ENCODE results near the gene MGAT4B. TPM values are rescaled to one million over a fixed set of nuclear protein-coding genes. Genes with fewer than 3 reads are reported as not detected.

The MGAT4B gene
- polyA plus RNA-seq, 3 donors, result 12.4 to 151 (median 14.3) TPM

GRCh38 chr5:179840766-179841165 lies 34.1 kb upstream of the MGAT4B start:
- Mint-ChIP-seq H3K27ac (peak overlapping the region in 1 of 7 donors; percentile 58), H3K4me1 (peaks cover 22% of the 10 kb centered on the region), H3K36me3 (peaks cover 29 to 44% of the 10 kb centered on the region in 2 donors), H3K4me3 (no peak overlapping the region), H3K27me3 (ENCODE audit: low read depth in 3 of 3) (peaks cover 0 to 2% (median 0%) of the 10 kb centered on the region in 3 donors), H3K9me3 (peaks cover 3 to 9% (median 5%) of the 10 kb centered on the region in 7 donors)
- no peak overlapping the region for H3K9ac ChIP-seq (ENCODE audit: insufficient read depth, low read length, poor library complexity, severe bottlenecking)
- peaks cover 0 to 9% of the 10 kb centered on the region in 2 donors for H3K4me1 ChIP-seq (ENCODE audit: control insufficient read depth in 1 of 2, insufficient read depth in 2 of 2, low read length in 2 of 2)
- no peaks in the 10 kb centered on the region for H3K27me3 ChIP-seq (ENCODE audit: control insufficient read depth in 2 of 2, insufficient read depth in 2 of 2, low read length in 2 of 2)
- intact Hi-C loops (cut with micrococcal nuclease), result loop anchor here in 1 of 2 donors (10.0 kb wide), 1 partner anchor 64 kb away; the partner anchor contains the start of gene TBC1D9B
- peaks cover 38% of the 10 kb centered on the region for H4K20me1 ChIP-seq (ENCODE audit: insufficient read depth, low read length)
- no peak overlapping the region for H3K4me3 ChIP-seq (replicated peaks in 1 of 3; ENCODE audit: low read depth in 2 of 3, low read length in 3 of 3)
- H2AFZ ChIP-seq (ENCODE audit: insufficient read depth, low read depth, low read length, poor library complexity, severe bottlenecking), result no peak overlapping the region
- no peak overlapping the region for H3K27ac ChIP-seq (ENCODE audit: low read depth in 1 of 2, low read length in 2 of 2)
- peaks cover 0 to 4% of the 10 kb centered on the region in 2 donors for H3K9me3 ChIP-seq (replicated peaks in 1 of 2; ENCODE audit: control insufficient read depth in 1 of 2, insufficient read depth in 1 of 2, low read length in 2 of 2)
- no peak overlapping the region for H3K4me2 ChIP-seq (replicated peaks; ENCODE audit: extremely low read depth, low read length, poor library complexity, severe bottlenecking)
- DNase-seq, result no peak
- no peaks in the 10 kb centered on the region for H3K79me2 ChIP-seq (ENCODE audit: insufficient read depth, low read length)
- no peak for TF ChIP-seq CTCF (IDR thresholded peaks at IDR 0.05)
- WGBS (ENCODE audit: insufficient coverage), result 91% methylated on average over 16 of the region's 17 CpGs
- peaks cover 29 to 30% of the 10 kb centered on the region in 2 donors for H3K36me3 ChIP-seq (replicated peaks in 1 of 2; ENCODE audit: control insufficient read depth in 1 of 2, insufficient read depth in 2 of 2, low read length in 2 of 2)

GRCh38 chr5:179840321-179840720 lies 33.7 kb upstream of the MGAT4B start:
- H4K20me1 ChIP-seq (ENCODE audit: insufficient read depth, low read length), result peaks cover 38% of the 10 kb centered on the region
- no peaks in the 10 kb centered on the region for H3K79me2 ChIP-seq (ENCODE audit: insufficient read depth, low read length)
- TF ChIP-seq CTCF (IDR thresholded peaks at IDR 0.05), result no peak
- H3K9me3 ChIP-seq (replicated peaks in 1 of 2; ENCODE audit: control insufficient read depth in 1 of 2, insufficient read depth in 1 of 2, low read length in 2 of 2), result peaks cover 0 to 4% of the 10 kb centered on the region in 2 donors
- Mint-ChIP-seq H3K4me1 (peaks cover 22% of the 10 kb centered on the region), H3K36me3 (peaks cover 33 to 49% of the 10 kb centered on the region in 2 donors), H3K4me3 (no peak overlapping the region), H3K27me3 (ENCODE audit: low read depth in 3 of 3) (peaks cover 0 to 2% (median 0%) of the 10 kb centered on the region in 3 donors), H3K9me3 (peaks cover 3 to 8% (median 5%) of the 10 kb centered on the region in 7 donors), H3K27ac (peak overlapping the region in 2 of 7 donors; percentile 10 to 81)
- no peak overlapping the region for H3K4me2 ChIP-seq (replicated peaks; ENCODE audit: extremely low read depth, low read length, poor library complexity, severe bottlenecking)
- no peaks in the 10 kb centered on the region for H3K27me3 ChIP-seq (ENCODE audit: control insufficient read depth in 2 of 2, insufficient read depth in 2 of 2, low read length in 2 of 2)
- no peak for DNase-seq
- no peak overlapping the region for H2AFZ ChIP-seq (ENCODE audit: insufficient read depth, low read depth, low read length, poor library complexity, severe bottlenecking)
- no peak overlapping the region for H3K27ac ChIP-seq (ENCODE audit: low read depth in 1 of 2, low read length in 2 of 2)
- intact Hi-C loops (cut with micrococcal nuclease), result loop anchor here in 1 of 2 donors (10.0 kb wide), 1 partner anchor 64 kb away; the partner anchor contains the start of gene TBC1D9B
- no peak overlapping the region for H3K4me3 ChIP-seq (replicated peaks in 1 of 3; ENCODE audit: low read depth in 2 of 3, low read length in 3 of 3)
- H3K36me3 ChIP-seq (replicated peaks in 1 of 2; ENCODE audit: control insufficient read depth in 1 of 2, insufficient read depth in 2 of 2, low read length in 2 of 2), result peaks cover 34% of the 10 kb centered on the region in 2 donors
- WGBS (ENCODE audit: insufficient coverage), result 94% methylated on average over 10 of the region's 11 CpGs
- no peak overlapping the region for H3K9ac ChIP-seq (ENCODE audit: insufficient read depth, low read length, poor library complexity, severe bottlenecking)
- peaks cover 0 to 9% of the 10 kb centered on the region in 2 donors for H3K4me1 ChIP-seq (ENCODE audit: control insufficient read depth in 1 of 2, insufficient read depth in 2 of 2, low read length in 2 of 2)
